ENCODE measurements around the gene FBN3.

GRCh38 chr19:8081569-8082550, 67.5 kb downstream of the FBN3 start:
- TF ChIP-seq USF1 (IDR thresholded peaks at IDR 0.05; ENCODE audit: borderline replicate concordance, low read depth) (no peak), EP300 (IDR thresholded peaks at IDR 0.05; ENCODE audit: borderline replicate concordance in 1 of 2, low read depth in 1 of 2, low read length in 1 of 2) (no peak), EZH2phosphoT487 (IDR thresholded peaks at IDR 0.05; ENCODE audit: borderline replicate concordance, low read depth) (no peak), CTCF (IDR thresholded peaks at IDR 0.05) (no peak), YY1 (IDR thresholded peaks at IDR 0.05; ENCODE audit: low read depth) (no peak), JUND (IDR thresholded peaks at IDR 0.05) (no peak), POLR2AphosphoS5 (IDR thresholded peaks at IDR 0.05; ENCODE audit: low read depth, low read length) (no peak), CHD2 (IDR thresholded peaks at IDR 0.05; ENCODE audit: low read length, partially characterized antibody) (no peak)
- TF ChIP-seq, protein P1, sequence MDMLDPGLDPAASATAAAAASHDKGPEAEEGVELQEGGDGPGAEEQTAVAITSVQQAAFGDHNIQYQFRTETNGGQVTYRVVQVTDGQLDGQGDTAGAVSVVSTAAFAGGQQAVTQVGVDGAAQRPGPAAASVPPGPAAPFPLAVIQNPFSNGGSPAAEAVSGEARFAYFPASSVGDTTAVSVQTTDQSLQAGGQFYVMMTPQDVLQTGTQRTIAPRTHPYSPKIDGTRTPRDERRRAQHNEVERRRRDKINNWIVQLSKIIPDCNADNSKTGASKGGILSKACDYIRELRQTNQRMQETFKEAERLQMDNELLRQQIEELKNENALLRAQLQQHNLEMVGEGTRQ (IDR thresholded peaks at IDR 0.05; ENCODE audit: borderline replicate concordance, low read depth, low read length): no peak
